DMS 273 treated with DMSO at 0.1 percent for 48 hours (cell line): ENCODE results near the gene ANK3.

Experiments used
- DNase-seq: peaks from one replicate; lab custom pipeline; 2025; lab: John Stamatoyannopoulos, UW

The ANK3 gene

DNA sequence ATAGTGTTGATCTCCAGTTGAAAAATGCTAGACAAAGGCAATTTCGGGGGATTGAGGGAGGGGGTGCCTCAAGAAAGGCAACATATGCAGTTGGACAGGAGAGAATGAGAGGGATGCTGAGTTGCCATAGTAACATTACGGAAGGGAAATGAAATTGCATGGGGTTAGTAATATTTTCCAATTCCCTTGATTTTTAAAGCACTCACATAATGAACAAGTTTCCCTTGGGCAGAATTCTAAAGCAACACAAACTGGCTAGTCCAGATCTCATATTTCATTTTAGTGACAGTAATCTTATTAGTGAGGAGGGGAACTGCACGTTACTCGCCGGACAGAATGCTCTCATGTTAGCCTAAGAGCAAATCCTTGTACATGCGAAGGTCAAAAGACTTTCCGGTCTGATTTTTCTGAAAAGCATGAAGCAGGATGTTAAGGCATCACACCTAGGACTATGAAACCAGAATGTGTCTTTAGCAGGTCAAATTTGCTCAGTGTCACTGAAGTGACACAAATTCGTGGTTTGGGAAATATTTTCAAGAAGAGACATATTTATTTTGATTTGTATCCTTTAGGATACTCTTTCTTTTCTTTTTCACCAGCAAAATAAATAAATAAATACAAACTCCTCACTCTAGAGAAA lies 165.5 kb downstream of the ANK3 start:
- no peak for DNase-seq

DNA sequence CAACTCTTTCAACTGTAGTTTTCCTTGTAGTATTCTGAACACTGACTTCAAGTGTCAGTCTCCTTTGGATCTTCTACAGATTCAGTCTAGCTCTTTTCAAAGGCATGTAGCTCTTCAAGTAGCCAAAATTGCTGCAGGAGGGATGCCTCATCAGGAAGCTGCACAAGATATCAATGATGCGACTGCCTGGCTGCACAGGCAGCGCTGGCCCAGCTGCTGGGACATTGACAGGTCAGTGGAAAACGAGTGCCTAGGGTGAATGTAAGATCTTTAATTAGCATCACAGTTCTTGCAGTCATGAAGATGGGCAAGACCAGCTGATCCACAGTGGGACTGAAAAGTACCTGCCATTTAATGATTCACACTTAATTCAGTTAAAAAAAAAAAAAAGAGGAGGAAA lies 167.6 kb downstream of the ANK3 start:
- no peak for DNase-seq

DNA sequence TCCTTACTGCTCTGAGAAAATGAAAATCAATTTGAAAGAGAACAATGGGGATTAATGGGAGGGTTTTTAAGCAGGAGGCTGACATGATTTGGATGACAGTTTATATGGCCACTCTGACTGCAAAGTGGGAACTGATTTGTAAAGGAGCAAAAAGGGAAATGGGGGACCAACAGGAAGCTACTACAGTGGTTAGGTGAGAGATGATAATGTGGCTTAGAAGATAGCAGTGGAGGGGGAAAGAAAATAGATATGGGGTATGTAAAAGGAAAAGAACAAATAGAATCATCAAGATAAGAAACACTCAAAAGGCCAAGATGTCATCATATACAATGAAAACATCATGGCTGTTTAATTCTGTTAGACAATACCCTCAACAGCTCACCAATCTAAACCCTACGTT lies 177.5 kb downstream of the ANK3 start:
- no peak for DNase-seq

DNA sequence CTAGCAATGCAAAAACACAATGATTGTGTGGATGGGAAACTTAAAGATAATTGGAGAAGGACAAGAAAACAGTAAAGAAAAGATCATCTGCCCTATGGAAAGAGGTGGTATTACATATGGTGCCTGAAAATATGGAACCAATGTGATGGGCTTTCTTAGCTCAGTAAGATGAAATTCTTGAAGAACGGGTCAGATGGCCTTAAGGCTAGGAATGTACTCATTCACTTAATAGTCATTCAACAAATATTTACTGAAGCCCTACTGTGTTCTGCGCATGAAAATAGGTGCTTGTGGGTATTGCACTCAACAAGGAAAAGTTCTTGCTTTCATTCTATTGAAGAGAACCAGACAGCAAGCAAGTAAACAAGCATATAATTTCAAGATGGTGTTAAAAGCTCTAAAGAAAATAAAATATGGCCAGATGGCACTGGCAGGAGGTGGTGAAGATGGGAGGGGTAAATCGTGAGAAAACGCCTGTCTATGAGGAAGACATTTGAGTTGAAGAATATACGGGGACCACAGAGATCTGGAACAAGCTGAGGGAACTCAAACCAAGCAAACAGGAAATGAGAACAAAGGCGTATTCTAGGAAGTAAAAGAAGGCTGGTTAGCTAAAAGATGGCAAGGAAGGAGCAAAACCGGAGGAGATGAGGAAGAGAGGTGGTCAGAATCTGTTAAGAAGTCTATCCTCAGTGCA lies 179.7 kb downstream of the ANK3 start:
- DNase-seq, result no peak

DNA sequence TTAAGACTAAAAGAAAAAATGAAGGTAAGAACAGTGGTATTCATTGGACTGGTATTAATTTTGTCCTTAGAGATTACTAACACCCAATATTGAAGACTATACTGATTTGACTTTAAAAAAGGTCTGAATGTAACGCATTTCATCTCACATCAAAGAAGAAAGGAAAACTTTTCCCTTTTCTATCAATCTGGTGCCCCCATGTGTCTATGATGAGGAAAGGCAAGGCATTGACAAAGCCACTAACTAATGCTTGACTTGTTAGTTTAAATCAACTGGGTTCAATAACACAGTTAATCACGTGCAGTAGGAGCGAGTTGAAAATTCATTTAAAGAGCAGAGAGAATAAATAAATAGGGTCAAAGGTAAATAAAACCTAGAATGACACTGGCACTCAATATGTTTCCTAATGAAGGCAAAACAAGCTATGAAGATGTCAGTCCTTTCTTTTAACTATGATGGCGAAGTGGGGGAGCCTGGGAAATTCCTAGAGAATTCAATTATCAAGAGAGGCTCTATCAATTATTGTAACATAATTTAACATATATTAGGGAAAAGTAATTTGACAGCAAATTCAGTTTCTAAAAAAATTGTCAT lies 180.9 kb downstream of the ANK3 start:
- DNase-seq, result peak; percentile 4

DNA sequence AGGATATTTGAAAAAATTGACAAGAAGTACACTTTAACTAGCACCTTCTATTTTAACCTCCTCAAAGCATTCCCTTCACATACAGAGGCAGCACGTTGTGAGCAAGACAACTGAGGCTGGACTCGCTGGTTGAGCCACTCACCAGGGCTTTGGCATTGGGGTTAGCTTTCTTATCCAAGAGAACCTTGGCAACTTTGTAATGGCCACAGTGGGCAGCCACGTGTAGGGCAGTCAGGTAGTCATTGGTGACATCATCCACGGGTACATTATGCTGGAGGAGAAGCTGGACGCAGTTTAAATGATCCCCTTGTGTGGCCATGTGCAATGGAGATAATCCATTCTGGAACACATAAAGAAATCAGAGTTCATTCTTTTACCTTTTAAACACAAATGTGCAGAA lies 181.8 kb downstream of the ANK3 start:
- DNase-seq, result no peak

DNA sequence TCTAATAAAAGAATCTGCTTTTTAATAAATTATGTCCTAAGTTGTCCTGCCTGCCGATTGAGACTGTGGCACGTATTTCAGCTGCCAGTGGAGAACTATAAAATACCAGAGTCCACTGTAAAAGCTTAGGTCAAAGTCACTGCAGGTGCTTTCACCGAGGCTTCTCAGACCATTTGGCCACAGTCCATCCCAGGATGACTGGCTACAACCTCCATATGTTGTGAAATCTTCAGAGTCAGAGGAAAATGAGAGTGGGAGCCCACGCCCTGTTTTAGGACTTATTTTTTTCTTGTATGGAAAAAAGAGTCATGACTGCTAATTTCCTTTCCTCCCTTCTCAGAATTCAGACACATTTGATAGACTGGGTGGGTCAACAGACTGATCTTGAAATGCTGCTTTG lies 182.9 kb downstream of the ANK3 start:
- no peak for DNase-seq

DNA sequence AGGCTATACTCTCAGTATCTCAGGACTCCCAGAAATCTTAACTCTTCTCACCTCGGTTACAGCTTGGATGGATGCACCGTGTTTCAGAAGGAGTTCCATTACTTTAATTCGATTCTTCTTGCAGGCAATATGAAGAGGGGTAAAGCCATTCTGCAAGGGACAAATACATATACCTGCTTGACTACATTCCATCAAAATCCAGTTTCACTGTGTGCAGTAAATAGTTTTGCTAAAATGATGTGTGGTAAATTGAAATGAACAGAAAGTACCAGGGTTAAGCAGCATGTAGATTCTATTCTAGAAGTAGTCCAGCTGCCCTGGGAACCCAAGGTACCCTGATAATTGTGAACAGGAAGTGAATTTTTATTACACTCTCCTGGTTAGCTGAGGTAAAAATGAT lies 183.9 kb downstream of the ANK3 start:
- no peak for DNase-seq

DNA sequence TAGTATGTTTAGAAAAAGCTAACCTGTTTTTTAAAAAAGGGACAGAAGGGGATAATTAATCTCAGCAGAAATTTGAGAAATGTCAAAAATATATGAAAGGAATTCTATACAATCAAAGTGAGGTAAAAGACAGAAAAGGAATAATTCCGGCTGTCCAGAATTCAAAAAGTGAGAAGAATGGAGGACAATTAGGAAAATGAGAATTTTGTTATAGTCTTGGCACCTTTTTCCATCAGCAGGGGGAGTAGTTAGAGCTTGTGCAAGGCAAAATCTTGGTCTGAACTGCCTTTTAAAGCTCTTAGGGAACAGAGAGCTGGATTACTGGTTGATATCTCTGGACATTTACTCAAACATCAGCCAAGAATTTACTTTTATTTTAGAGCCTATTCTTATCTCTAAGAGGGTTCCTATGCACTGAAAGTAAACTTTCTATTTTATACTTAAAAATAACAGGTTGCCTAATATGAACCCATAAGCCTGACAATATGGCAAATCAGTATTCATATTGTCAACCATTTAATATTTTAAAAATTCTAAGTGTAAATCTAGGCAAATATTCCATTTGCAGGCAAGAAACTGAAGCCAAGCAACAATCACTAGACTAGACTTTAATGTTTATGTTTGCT lies 185.6 kb downstream of the ANK3 start:
- DNase-seq, result peak; percentile 33

DNA sequence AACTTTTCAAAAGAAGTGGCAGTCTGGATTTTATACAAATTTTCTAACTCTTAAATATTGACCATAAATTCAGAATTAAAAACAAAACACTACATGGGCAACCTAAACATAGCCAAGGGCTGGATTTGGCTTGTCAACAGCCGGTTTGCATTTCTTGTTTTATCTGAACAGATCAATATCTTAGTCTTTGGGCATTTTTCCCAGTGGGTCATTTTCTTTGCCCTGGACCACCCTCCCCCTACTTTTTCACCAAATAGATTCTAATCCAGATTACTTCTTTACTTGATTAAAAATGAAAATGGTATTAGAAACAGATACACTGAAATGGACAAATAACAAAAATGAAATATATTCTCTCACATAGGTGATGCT lies 189.0 kb downstream of the ANK3 start:
- DNase-seq, result no peak

DNA sequence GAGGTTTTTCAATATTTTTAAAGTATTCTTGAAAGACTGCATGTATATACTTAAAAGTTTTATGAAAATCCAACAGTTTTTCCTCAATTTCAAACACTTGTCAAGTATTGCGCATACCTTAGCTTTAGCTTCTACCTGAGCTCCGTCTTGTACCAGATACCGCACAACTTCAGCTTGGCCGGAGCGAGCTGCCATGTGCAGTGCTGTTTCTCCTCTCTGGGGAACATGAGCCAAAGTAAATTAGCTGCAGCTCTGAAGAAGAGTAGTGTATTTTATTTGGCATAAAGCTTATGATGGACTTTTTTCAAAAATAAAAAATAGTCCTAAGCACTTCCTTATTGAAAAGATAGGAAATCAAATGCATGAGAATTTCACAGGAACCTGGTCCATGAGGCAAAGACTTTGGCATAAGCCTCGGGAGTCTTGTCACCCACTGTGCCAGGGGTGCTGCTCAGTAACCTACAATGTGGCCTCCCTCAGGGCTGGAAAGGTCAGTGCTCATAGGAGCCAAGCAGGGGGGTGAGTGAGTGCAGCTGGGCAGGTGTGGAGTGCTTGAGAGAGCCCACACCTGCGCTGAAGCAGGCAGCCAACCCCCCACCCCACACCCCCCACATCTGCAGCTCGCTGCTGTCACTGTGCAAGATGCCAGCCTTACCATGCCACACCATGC lies 189.5 kb downstream of the ANK3 start:
- DNase-seq, result no peak

DNA sequence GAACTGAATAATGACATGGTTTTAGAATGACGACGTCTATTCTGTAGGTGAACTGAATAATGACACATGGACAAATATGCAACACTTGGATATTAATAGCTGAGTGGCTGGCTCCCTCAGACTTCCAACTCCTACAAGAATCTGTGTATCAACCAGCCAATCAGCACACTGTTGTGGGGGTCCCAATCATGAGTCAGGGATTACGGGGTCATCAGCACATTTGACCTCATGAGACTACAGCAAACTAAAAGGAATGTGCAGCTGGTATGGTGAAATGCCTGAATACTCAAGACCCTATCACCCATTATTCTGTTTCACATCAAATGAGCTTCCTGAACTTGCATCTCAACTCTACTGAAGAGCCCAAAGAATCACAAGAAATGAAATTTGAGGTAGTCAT lies 192.5 kb downstream of the ANK3 start:
- no peak for DNase-seq

DNA sequence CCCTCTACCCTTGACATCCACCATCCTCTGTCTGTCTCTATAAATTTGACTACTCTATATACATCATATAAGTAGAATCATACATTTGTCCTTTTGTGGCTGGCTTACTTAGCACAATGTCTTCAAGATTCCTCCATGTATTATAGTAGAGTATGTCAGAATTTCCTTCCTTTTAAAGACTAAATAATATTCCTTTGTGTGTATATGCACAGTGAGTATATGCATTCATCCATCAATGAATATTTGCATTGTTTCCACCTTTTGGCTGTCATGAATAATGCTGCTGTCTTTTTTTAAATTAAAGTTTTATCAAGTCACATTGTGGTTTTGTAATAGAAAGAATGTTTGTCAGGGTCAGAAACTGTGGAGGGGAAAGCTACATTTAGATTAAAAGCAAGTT lies 195.3 kb downstream of the ANK3 start:
- no peak for DNase-seq

DNA sequence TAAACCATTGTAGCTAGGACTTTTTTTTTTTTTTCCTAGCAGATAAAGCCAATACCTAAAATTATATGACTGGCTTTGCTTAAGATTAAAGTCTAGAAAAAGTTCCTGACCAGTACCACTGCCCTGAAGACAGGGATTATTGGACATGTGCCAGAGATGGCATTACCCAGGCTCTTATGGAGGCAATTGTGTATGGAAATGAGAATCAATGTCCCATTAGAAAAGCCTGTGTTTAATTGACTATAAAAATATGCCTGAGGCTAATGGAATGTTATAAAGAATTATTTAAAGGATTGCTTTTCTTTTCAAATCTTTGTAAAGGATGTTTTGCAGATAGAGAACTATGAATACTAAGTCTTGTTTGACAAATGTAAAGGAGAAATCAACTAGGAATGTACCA lies 196.7 kb downstream of the ANK3 start:
- no peak for DNase-seq

DNA sequence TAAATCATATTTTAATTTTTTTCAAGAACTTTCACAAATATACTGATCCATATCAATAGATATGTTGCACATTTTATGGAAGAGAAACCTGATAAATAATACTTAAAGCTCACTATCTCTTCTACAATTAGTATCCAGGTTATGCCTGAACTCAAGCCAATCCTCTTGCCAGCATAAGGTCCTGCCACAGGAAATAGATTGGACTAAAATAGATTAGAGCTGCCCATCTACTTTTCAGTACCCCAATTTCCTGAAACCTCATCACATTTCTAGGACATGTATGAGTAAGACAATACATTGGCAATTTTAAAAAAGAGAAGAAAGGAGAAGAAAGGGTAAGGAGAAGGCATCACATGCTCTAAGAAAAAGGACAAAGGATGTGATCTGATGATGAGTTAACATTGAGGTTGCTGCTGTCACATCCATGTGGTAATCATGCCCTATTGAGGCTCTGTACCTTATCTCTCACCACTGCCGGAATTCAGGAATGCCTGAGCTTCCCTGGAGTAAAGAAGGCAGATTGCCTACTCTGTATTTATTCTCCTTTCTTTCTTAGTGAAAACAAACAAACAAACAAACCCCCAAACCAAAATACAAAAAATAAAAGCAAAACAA lies 199.7 kb downstream of the ANK3 start:
- DNase-seq, result no peak

DNA sequence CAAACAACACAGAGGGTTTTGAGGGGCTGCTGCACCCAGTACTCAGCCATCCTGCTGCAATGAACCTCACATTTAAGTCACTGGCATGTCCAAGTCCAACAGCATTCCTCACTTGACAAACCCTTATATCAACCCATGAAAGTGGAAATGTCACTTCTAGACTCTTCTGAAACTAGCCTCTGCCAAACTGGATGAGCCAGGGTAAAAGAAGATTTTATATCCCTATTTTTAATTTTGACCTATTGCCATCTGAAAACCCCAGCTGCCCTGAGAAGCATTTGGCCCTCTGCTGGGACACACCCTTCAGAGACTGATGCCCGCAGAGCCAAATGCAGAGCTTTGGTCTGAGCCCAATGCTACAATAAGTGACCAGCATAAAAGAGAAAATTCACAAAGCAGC lies 201.1 kb downstream of the ANK3 start:
- no peak for DNase-seq

DNA sequence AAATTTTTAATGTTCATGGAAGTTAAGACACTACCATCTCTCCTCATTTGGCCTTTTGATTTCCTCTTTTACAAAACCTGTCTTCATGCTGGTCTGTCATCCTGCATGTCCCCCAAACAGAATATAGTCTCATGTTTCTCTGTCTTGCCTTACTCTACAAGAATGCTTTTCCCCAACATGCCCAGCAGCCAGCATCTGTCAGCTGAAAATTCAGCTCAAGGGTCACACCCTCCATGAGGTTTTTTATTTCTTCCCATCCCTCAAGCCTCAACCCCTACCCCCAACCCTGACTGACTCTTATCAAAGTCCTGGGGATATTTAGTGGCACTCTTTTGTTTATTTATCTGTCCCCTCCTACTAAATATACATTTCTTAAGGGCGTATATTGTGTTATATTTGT lies 202.0 kb downstream of the ANK3 start:
- no peak for DNase-seq

DNA sequence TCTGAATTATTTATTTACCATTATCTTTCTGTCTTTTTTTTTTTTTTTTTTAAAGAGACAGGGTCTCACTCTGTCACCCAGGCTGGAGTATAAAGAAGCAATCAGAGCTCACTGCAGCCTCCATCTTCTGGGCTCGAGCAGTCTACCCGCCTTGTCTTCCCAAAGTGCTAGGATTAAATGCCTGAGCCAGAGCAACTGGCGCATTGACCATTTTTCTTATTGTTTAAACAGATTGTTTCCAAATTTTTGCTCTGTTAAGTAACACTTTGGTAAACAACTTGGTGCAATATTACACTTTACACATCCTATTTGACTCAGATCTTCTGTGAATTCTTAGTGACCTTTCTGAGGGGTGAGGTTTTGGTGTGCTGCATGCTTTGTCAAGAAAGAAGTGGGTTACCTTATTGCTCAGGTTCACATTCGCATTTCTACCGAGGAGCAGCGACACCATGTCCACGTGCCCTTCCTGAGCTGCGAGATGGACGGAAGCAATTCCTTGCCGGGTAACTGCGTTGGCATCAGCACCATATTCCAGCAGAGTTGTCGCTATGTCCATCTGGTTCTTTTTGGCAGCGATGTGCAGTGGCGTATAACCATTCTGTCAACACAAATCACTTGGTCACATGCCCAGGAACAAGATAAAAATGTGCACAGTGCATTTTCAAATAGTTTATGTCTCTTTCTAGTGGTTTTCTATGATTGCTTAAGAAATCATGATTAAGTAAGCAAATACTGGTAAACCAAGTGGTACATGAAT lies 203.2 kb downstream of the ANK3 start:
- DNase-seq, result peak; percentile 66

DNA sequence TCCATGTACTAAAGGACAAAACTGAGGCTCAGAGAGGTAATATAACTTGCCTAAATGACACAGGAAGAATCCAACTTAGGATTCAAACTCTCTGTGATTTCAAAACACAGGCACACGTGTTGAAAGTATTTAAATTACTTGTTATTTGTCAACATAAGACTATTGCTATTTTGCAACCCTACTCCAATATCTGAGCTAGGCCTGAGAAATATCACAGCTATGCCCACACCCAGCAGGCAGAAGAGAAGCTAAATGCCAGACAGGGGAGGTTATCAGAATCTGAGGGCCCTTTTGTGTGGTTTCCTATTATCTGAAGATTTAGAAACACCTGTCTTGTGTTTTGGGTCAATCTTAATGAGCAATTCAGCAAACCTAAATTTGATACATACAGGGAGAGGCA lies 204.3 kb downstream of the ANK3 start:
- DNase-seq, result no peak

DNA sequence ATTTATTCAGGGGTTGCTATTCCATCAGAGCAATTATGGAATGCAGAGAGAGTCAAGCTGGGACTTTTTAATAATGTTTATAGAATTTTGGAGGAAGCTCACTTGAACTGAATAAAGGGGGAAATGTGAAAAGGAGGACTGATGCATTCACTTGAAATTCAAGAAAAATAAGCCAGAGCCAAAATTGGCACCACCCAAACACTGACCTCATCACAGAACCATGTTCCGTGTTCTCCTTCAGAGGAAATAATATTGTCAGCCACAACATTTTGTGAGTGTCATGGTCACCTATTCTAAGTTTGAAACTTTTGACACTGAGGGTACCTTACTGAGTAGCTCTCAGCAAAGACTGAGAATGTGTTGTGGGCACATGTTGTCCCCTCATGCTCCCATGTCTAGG lies 207.0 kb downstream of the ANK3 start:
- no peak for DNase-seq

DNA sequence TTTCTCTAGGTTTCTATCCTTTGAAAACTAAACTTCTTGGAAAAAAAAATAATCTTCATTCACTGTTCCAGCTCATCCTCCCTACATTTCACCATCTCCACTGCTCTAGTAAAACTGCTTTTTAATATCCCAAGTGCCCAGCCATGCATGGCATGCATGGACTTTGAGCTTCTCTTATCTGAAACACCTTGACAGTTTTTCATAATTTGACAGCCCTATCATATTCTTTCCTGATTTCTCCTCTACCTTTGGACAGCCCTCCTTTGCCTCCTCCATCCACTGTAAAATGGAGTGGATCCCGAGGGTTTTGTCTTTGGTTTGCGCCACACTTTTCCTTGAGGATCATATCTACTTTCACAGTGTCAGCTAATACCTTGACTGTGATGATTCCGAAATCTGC lies 212.8 kb downstream of the ANK3 start:
- DNase-seq, result no peak
